Esophagus squamous epithelium (tissue), 4 donors: ENCODE results near the gene CYBC1.

Source experiments
- CTCF ChIP-seq, 6 experiments: fragments of 450-650 bp in 4 of 6; fragments of 200-600 bp in 2 of 6; sonication (generic) in 2 of 6; IDR thresholded peaks; one replicate each; pipeline ENCODE4 v1.5.1; 2016 to 2019; ENCODE audit warnings: antibody characterized with exemption in 6 of 6, mild to moderate bottlenecking in 4 of 6, moderate library complexity in 4 of 6
- POLR2A ChIP-seq, 4 donors: fragments of 450-650 bp; IDR thresholded peaks; one replicate each; pipeline ENCODE4 v1.6.1; 2017; ENCODE audit warnings: antibody characterized with exemption in 4 of 4, mild to moderate bottlenecking in 4 of 4, moderate library complexity in 3 of 4

- peak in 1 of 6 experiments; percentile 22 for TF ChIP-seq CTCF (IDR thresholded peaks at IDR 0.05)
- TF ChIP-seq POLR2A (IDR thresholded peaks at IDR 0.05) = peak in 2 of 4 donors; percentile 74 to 89
Observed at GRCh38 chr17:82450357-82451106, at the start of gene CYBC1.
